H9 (cell line): ENCODE results near the gene OR4M1. TPM values are rescaled to one million over a fixed set of nuclear protein-coding genes. Genes with fewer than 3 reads are reported as not detected.
"Not testable (repeated sequence)": the region's sequence is repeated elsewhere in the genome, so short reads cannot be mapped to it uniquely, and the experiment has no call there.

ENCODE experiments used
- DNase-seq: peaks from one replicate; pipeline ENCODE4 v3.0.0-alpha.2; 2017
- H2AFZ ChIP-seq: one replicate; pipeline ENCODE4 v1.6.1; 2013; ENCODE audit warnings: mild to moderate bottlenecking, low read length, control low read depth, moderate library complexity
- H2AK5ac ChIP-seq: 2 replicates; pipeline ENCODE4 v1.6.1; 2013; ENCODE audit warnings: low read length, control low read depth, mixed read lengths; ENCODE audit not compliant: insufficient read length
- H2BK120ac ChIP-seq: one replicate; pipeline ENCODE4 v1.6.1; 2013; ENCODE audit warnings: low read depth, mild to moderate bottlenecking, low read length, control low read depth, inconsistent platforms; ENCODE audit not compliant: poor library complexity, severe bottlenecking
- H2BK12ac ChIP-seq: 2 replicates; pipeline ENCODE4 v1.6.1; 2013; ENCODE audit warnings: low read length, control low read depth, mixed read lengths, low read depth; ENCODE audit not compliant: insufficient read length
- H2BK15ac ChIP-seq: 2 replicates; pipeline ENCODE4 v1.6.1; 2013; ENCODE audit warnings: low read depth, low read length, control low read depth
- H2BK20ac ChIP-seq: one replicate; pipeline ENCODE4 v1.6.1; 2013; ENCODE audit warnings: low read depth, mild to moderate bottlenecking, low read length, control low read depth, inconsistent platforms; ENCODE audit not compliant: poor library complexity, severe bottlenecking
- H2BK5ac ChIP-seq: 2 replicates; pipeline ENCODE4 v1.6.1; 2013; ENCODE audit warnings: low read length, control low read depth, mixed read lengths; ENCODE audit not compliant: insufficient read length
- H3K14ac ChIP-seq: 2 replicates; pipeline ENCODE4 v1.6.1; 2013; ENCODE audit warnings: low read length, control low read depth; ENCODE audit not compliant: insufficient read depth
- H3K18ac ChIP-seq: 2 replicates; pipeline ENCODE4 v1.6.1; 2013; ENCODE audit warnings: low read depth, mild to moderate bottlenecking, mixed read lengths, low read length, control low read depth; ENCODE audit not compliant: insufficient read length
- H3K23ac ChIP-seq: 2 replicates; pipeline ENCODE4 v1.6.1; 2013; ENCODE audit warnings: low read length, control low read depth, mixed read lengths, low read depth; ENCODE audit not compliant: insufficient read length
- H3K23me2 ChIP-seq: 2 replicates; pipeline ENCODE4 v1.6.1; 2013; ENCODE audit warnings: low read depth, mild to moderate bottlenecking, mixed read lengths, low read length, control low read depth; ENCODE audit not compliant: insufficient read length, poor library complexity, severe bottlenecking
- H3K27ac ChIP-seq: 2 replicates; pipeline ENCODE4 v1.5.1; 2013; ENCODE audit warnings: low read length, control low read depth, mixed read lengths, low read depth; ENCODE audit not compliant: insufficient read length
- H3K27me3 ChIP-seq: 2 replicates; pipeline ENCODE4 v1.6.1; 2013; ENCODE audit warnings: low read length, control low read depth, inconsistent platforms; ENCODE audit not compliant: insufficient read depth
- H3K4ac ChIP-seq: 2 replicates; pipeline ENCODE4 v1.6.1; 2013; ENCODE audit warnings: low read depth, mild to moderate bottlenecking, control low read depth, inconsistent platforms, low read length, moderate library complexity
- H3K4me1 ChIP-seq: 2 replicates; pipeline ENCODE4 v1.6.1; 2013; ENCODE audit warnings: low read length, control low read depth, inconsistent platforms; ENCODE audit not compliant: insufficient read depth
- H3K4me2 ChIP-seq: 2 replicates; pipeline ENCODE4 v1.6.1; 2013; ENCODE audit warnings: low read length, control low read depth, mixed read lengths; ENCODE audit not compliant: insufficient read length, insufficient read depth
- H3K56ac ChIP-seq: 2 replicates; pipeline ENCODE4 v1.6.1; 2013; ENCODE audit warnings: low read depth, mild to moderate bottlenecking, mixed read lengths, low read length, control low read depth; ENCODE audit not compliant: insufficient read length
- H3K79me1 ChIP-seq: 2 replicates; pipeline ENCODE4 v1.6.1; 2013; ENCODE audit warnings: low read depth, mild to moderate bottlenecking, moderate library complexity, low read length, control low read depth, inconsistent platforms; ENCODE audit not compliant: insufficient read depth, poor library complexity, severe bottlenecking
- H3K79me2 ChIP-seq: 2 replicates; pipeline ENCODE4 v1.6.1; 2013; ENCODE audit warnings: low read length, control low read depth, inconsistent platforms; ENCODE audit not compliant: insufficient read depth
- H3K9ac ChIP-seq: 2 replicates; pipeline ENCODE4 v1.6.1; 2013; ENCODE audit warnings: low read length, control low read depth, mixed read lengths; ENCODE audit not compliant: insufficient read length; ENCODE audit errors: extremely low read depth
- H3K9me3 ChIP-seq: one replicate; pipeline ENCODE4 v1.6.1; 2013; ENCODE audit warnings: low read depth, low read length, inconsistent platforms; ENCODE audit not compliant: control insufficient read depth
- H3T11ph ChIP-seq: one replicate; pipeline ENCODE4 v1.6.1; 2013; ENCODE audit warnings: mild to moderate bottlenecking, low read length, control low read depth, inconsistent platforms
- H4K20me1 ChIP-seq: one replicate; pipeline ENCODE4 v1.6.1; 2013; ENCODE audit not compliant: control insufficient read depth, insufficient read length, insufficient read depth
- H4K5ac ChIP-seq: 2 replicates; pipeline ENCODE4 v1.6.1; 2013; ENCODE audit warnings: low read depth, mild to moderate bottlenecking, mixed read lengths, low read length, control low read depth; ENCODE audit not compliant: insufficient read length
- H4K8ac ChIP-seq: replicated peaks from 2 replicates; pipeline ENCODE4 v1.6.1; 2013; ENCODE audit warnings: low read length, control low read depth, mixed read lengths, low read depth; ENCODE audit not compliant: insufficient read length
- H4K91ac ChIP-seq: 2 replicates; pipeline ENCODE4 v1.6.1; 2013; ENCODE audit warnings: low read depth, mild to moderate bottlenecking, moderate library complexity, mixed read lengths, low read length, control low read depth; ENCODE audit not compliant: insufficient read length
- H3K27ac Mint-ChIP-seq, 3 experiments: 2 replicates in 2 of 3; 3 replicates in 1 of 3; pipeline ENCODE4 v1.8.0; 2020 to 2021; ENCODE audit warnings: mixed read lengths in 3 of 3, mild to moderate bottlenecking in 1 of 3, moderate library complexity in 1 of 3
- H3K27me3 Mint-ChIP-seq: 2 replicates; pipeline ENCODE4 v1.8.0; 2021; ENCODE audit warnings: low read depth, mild to moderate bottlenecking, moderate library complexity, mixed read lengths
- H3K36me3 Mint-ChIP-seq, 3 experiments: 2 replicates in 2 of 3; 3 replicates in 1 of 3; pipeline ENCODE4 v1.8.0; 2020 to 2021; ENCODE audit warnings: low read depth in 3 of 3, mixed read lengths in 3 of 3; ENCODE audit not compliant: insufficient read depth in 1 of 3
- H3K4me1 Mint-ChIP-seq, 2 experiments: 2 replicates each; pipeline ENCODE4 v1.8.0; 2020; ENCODE audit warnings: mixed read lengths in 2 of 2
- H3K4me3 Mint-ChIP-seq, 2 experiments: 2 replicates in 1 of 2; 3 replicates in 1 of 2; pipeline ENCODE4 v1.8.0; 2020 to 2021; ENCODE audit warnings: mild to moderate bottlenecking in 2 of 2, mixed read lengths in 2 of 2, moderate library complexity in 1 of 2
- H3K9me3 Mint-ChIP-seq, 2 experiments: 2 replicates in 1 of 2; 3 replicates in 1 of 2; pipeline ENCODE4 v1.8.0; 2020; ENCODE audit warnings: mild to moderate bottlenecking in 2 of 2, mixed read lengths in 2 of 2, moderate library complexity in 1 of 2
- WGBS: extraction: QIAGEN DNeasy Blood & Tissue Kit; methylation state at CpG from one replicate; pipeline ENCODE4 v1.1.7; 2013; ENCODE audit warnings: missing lambda C conversion rate, low lambda C conversion rate, mixed read lengths; ENCODE audit not compliant: insufficient read length; ENCODE audit errors: extremely low coverage; 5-methylcytosine and 5-hydroxymethylcytosine counted together
- total RNA-seq: library from RNA; stranded (reverse); gene quantifications from 2 replicates; pipeline ENCODE4 v1.2.1, GENCODE V29; 2021
- TF ChIP-seq, protein P1 (sequence below): fragments of 200-600 bp; sonication (generic); conservative IDR thresholded peaks from 3 replicates; pipeline ENCODE4 v1.8.0; 2021; ENCODE audit warnings: antibody characterized with exemption, mild to moderate bottlenecking

Gene OR4M1
- total RNA-seq, 1 experiment from 2014 or later = not detected

DNA sequence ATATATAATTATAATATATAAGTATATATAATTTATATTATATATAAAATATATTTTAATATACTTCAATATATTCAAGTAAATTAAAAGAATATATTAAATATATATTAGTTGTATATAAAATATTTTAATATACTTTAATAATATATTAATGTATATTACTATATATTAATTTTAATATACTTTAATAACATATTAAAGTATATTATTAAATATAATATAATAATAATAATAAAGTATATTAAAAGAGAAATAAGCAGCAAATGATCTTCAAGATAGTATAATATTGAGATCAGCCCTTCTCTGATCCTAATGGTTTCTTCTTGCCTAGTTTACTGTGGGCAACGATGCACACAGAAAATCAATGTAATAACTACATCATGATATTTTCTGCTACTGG lies 2.3 kb downstream of the OR4M1 start:
- no peak for DNase-seq
- H3K4me3 Mint-ChIP-seq = no peak overlapping the region
- Histone ChIP-seq H3K18ac (no peak overlapping the region), H3K23ac (no peak overlapping the region), H3K79me1 (no peaks in the 10 kb centered on the region), H3T11ph (no peak overlapping the region), H3K56ac (no peak overlapping the region), H3K4me2 (no peak overlapping the region), H2BK15ac (no peak overlapping the region), H3K23me2 (no peaks in the 10 kb centered on the region), H4K5ac (no peak overlapping the region), H2BK20ac (no peak overlapping the region), H3K79me2 (no peaks in the 10 kb centered on the region), H3K9ac (no peak overlapping the region), H2BK5ac (no peak overlapping the region), H2BK12ac (no peak overlapping the region), H4K91ac (no peak overlapping the region), H3K27me3 (no peaks in the 10 kb centered on the region), H3K4ac (no peak overlapping the region), H4K8ac (no peak overlapping the region), H2AFZ (no peak overlapping the region), H2AK5ac (no peak overlapping the region), H3K27ac (no peak overlapping the region), H3K9me3 (peaks cover 89% of the 10 kb centered on the region), H3K4me1 (no peaks in the 10 kb centered on the region), H4K20me1 (no peaks in the 10 kb centered on the region), H3K14ac (no peak overlapping the region), H2BK120ac (no peak overlapping the region)
- no CpG with 5 or more reads among the region's 1 CpG for whole genome bisulfite sequencing
- peaks cover 93 to 96% of the 10 kb centered on the region in 2 experiments for H3K9me3 Mint-ChIP-seq
- H3K36me3 Mint-ChIP-seq = peaks cover 19 to 48% (median 24%) of the 10 kb centered on the region in 3 experiments
- TF ChIP-seq, protein P1, sequence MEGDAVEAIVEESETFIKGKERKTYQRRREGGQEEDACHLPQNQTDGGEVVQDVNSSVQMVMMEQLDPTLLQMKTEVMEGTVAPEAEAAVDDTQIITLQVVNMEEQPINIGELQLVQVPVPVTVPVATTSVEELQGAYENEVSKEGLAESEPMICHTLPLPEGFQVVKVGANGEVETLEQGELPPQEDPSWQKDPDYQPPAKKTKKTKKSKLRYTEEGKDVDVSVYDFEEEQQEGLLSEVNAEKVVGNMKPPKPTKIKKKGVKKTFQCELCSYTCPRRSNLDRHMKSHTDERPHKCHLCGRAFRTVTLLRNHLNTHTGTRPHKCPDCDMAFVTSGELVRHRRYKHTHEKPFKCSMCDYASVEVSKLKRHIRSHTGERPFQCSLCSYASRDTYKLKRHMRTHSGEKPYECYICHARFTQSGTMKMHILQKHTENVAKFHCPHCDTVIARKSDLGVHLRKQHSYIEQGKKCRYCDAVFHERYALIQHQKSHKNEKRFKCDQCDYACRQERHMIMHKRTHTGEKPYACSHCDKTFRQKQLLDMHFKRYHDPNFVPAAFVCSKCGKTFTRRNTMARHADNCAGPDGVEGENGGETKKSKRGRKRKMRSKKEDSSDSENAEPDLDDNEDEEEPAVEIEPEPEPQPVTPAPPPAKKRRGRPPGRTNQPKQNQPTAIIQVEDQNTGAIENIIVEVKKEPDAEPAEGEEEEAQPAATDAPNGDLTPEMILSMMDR = no peak
- no peaks in the 10 kb centered on the region for H3K27me3 Mint-ChIP-seq
- no peaks in the 10 kb centered on the region for H3K4me1 Mint-ChIP-seq
- no peak overlapping the region for H3K27ac Mint-ChIP-seq

DNA sequence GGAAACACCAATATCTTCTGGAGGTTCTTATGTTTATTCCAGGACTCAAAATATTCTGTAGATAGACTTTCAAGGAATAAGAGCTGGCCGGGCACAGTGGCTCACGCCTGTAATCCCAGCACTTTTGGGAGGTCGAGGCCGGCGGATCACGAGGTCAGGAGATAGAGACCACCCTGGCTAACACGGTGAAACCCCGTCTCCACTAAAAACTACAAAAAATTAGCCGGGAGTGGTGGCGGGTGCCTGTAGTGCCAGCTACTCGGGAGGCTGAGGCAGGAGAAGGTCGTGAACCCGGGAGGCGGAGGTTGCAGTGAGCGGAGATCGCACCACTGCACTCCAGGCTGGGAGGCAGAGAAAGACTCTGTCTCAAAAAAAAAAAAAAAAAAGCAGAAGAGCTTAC lies 12.5 kb downstream of the OR4M1 start:
- not testable (repeated sequence) for H2BK5ac ChIP-seq, H2BK15ac ChIP-seq, H2BK120ac ChIP-seq, H3K18ac ChIP-seq, H3K56ac ChIP-seq, H2BK20ac ChIP-seq, DNase-seq, H3K23me2 ChIP-seq, H2AFZ ChIP-seq, H3K79me2 ChIP-seq, H3K4me3 Mint-ChIP-seq, H3K23ac ChIP-seq, H3K4ac ChIP-seq, H2AK5ac ChIP-seq, H3K4me1 Mint-ChIP-seq, H2BK12ac ChIP-seq, H4K5ac ChIP-seq, H4K8ac ChIP-seq, H3K27ac Mint-ChIP-seq, H3K27ac ChIP-seq, H3K9ac ChIP-seq, H3K27me3 Mint-ChIP-seq, H3K4me1 ChIP-seq, H3K79me1 ChIP-seq, H3K27me3 ChIP-seq, H3T11ph ChIP-seq, H3K4me2 ChIP-seq, H4K91ac ChIP-seq, H4K20me1 ChIP-seq, H3K14ac ChIP-seq
- H3K9me3 Mint-ChIP-seq = peaks cover 26 to 27% of the 10 kb centered on the region in 2 experiments
- H3K9me3 ChIP-seq = peaks cover 94% of the 10 kb centered on the region
- WGBS = no CpG with 5 or more reads among the region's 16 CpGs
- peaks cover 4 to 27% (median 11%) of the 10 kb centered on the region in 3 experiments; a peak in 6 of 7 replicates for H3K36me3 Mint-ChIP-seq
